GM12878 (cell line): ENCODE data around the gene ARSI. TPM values are rescaled to one million over a fixed set of nuclear protein-coding genes. Genes with fewer than 3 reads are reported as not detected.

ENCODE experiments used
- ATAC-seq: fragments of 200-7000 bp; cut with Tn5 transposase; 3 replicates; pipeline ENCODE4 v1.9.1; 2020; ENCODE audit warnings: mild to moderate bottlenecking, moderate library complexity
- BruUV-seq: library from RNA; stranded (reverse); fragments of 400-500 nt; replicated peaks from 2 replicates; lab custom pipeline; 2021; lab: Mats Ljungman, UMichigan
- CTCF ChIA-PET: fragments of 300-600 bp; sonication (Branson Sonifier 250); formaldehyde crosslinking; extraction: SDS; loops from one replicate; lab custom pipeline; 2021; ENCODE audit warnings: inconsistent platforms; lab: Yijun Ruan, JAX
- POLR2A ChIA-PET: fragments of 350-600 bp; formaldehyde crosslinking; extraction: SDS; loops from one replicate; lab custom pipeline; 2021; ENCODE audit warnings: inconsistent platforms; lab: Charles Lee
- RAD21 ChIA-PET: fragments of 300-600 bp; sonication (Branson Sonifier 250); formaldehyde crosslinking; loops from one replicate; lab custom pipeline; 2023; ENCODE audit warnings: antibody characterized with exemption; ENCODE audit not compliant: unreplicated experiment; lab: Charles Lee
- SMC1A ChIA-PET: fragments of 300-600 bp; sonication (Branson Sonifier 250); formaldehyde crosslinking; loops from one replicate; lab custom pipeline; 2023; ENCODE audit not compliant: unreplicated experiment, uncharacterized antibody; lab: Charles Lee
- DNase-seq: peaks from one replicate; pipeline ENCODE4 v3.0.0-alpha.2; 2011; ENCODE audit warnings: low read depth, low spot score
- FAIRE-seq: peaks from 3 replicates; lab custom pipeline; 2011; peaks lifted over from hg19 to GRCh38; lab: Jason Lieb, UNC
- H2AFZ ChIP-seq: 2 replicates; pipeline ENCODE4 v1.6.0; 2011; ENCODE audit warnings: low read depth, low read length, control low read depth; ENCODE audit not compliant: control insufficient read depth
- H3K27ac ChIP-seq: 2 replicates; pipeline ENCODE4 v1.5.1; 2011; ENCODE audit warnings: control low read depth; ENCODE audit not compliant: control insufficient read depth, insufficient read depth
- H3K27me3 ChIP-seq, 2 experiments: replicated peaks in 1 of 2; 2 replicates each; pipeline versions ENCODE4 v1.6.0 to v1.6.1; 2011; ENCODE audit warnings: low read length in 1 of 2; ENCODE audit not compliant: control insufficient read depth in 2 of 2, insufficient read depth in 2 of 2
- H3K36me3 ChIP-seq, 2 experiments: 2 replicates each; pipeline ENCODE4 v1.5.1; 2011; ENCODE audit warnings: low read length in 1 of 2; ENCODE audit not compliant: control insufficient read depth in 2 of 2, insufficient read depth in 2 of 2
- H3K4me1 ChIP-seq: 2 replicates; pipeline ENCODE4 v1.6.1; 2011; ENCODE audit warnings: mild to moderate bottlenecking, low read length, moderate library complexity, mixed read lengths; ENCODE audit not compliant: control insufficient read depth, insufficient read depth
- H3K4me2 ChIP-seq: 2 replicates; pipeline ENCODE4 v1.6.0; 2011; ENCODE audit warnings: control low read depth; ENCODE audit not compliant: control insufficient read depth, insufficient read depth
- H3K4me3 ChIP-seq: fragments of 200-600 bp; sonication (generic); 2 replicates; pipeline ENCODE4 v1.5.1; 2016
- H3K79me2 ChIP-seq: 2 replicates; pipeline ENCODE4 v1.6.0; 2011; ENCODE audit warnings: low read length; ENCODE audit not compliant: control insufficient read depth, insufficient read depth
- H3K9ac ChIP-seq: 2 replicates; pipeline ENCODE4 v1.8.0; 2011; ENCODE audit warnings: low read length, control low read depth, mixed read lengths; ENCODE audit not compliant: control insufficient read depth, insufficient read depth
- H3K9me3 ChIP-seq: replicated peaks from 3 replicates; pipeline ENCODE4 v1.5.1; 2011; ENCODE audit warnings: mild to moderate bottlenecking, low read length; ENCODE audit not compliant: control insufficient read depth, insufficient read depth
- H4K20me1 ChIP-seq: 2 replicates; pipeline ENCODE4 v1.6.0; 2011; ENCODE audit not compliant: control insufficient read depth, insufficient read depth
- ASH2L ChIP-seq: fragments of 300-600, 200-600 bp; sonication (generic); IDR thresholded peaks from 2 replicates; pipeline ENCODE4 v1.6.1; 2017; ENCODE audit warnings: low read depth, mild to moderate bottlenecking, borderline replicate concordance
- E4F1 ChIP-seq: fragments of 450-650 bp; IDR thresholded peaks from 2 replicates; pipeline ENCODE4 v1.6.1; 2018; ENCODE audit warnings: borderline replicate concordance, mild to moderate bottlenecking; ENCODE audit not compliant: partially characterized antibody
- ELK1 ChIP-seq: IDR thresholded peaks from 2 replicates; pipeline ENCODE4 v1.6.1; 2012; ENCODE audit warnings: low read depth, low read length, improper control_type of control experiment
- EZH2 ChIP-seq: IDR thresholded peaks from 2 replicates; pipeline ENCODE4 v1.6.1; 2012; ENCODE audit warnings: low read depth, mild to moderate bottlenecking, control low read depth, inconsistent platforms, low read length, borderline replicate concordance; ENCODE audit not compliant: control insufficient read depth
- HDAC2 ChIP-seq: fragments of 200-600 bp; sonication (generic); IDR thresholded peaks from 2 replicates; pipeline ENCODE4 v1.6.1; 2017
- LARP7 ChIP-seq: fragments of 450-650 bp; IDR thresholded peaks from 2 replicates; pipeline ENCODE4 v1.6.1; 2017; ENCODE audit warnings: mild to moderate bottlenecking
- MYB ChIP-seq: fragments of 150-350 bp; IDR thresholded peaks from 2 replicates; pipeline ENCODE4 v1.6.1; 2014; ENCODE audit warnings: mild to moderate bottlenecking, low read depth, low read length, borderline replicate concordance
- NR2C1 ChIP-seq: fragments of 450-650 bp; IDR thresholded peaks from 2 replicates; pipeline ENCODE4 v1.6.1; 2017; ENCODE audit warnings: antibody characterized with exemption, mild to moderate bottlenecking, moderate library complexity
- PML ChIP-seq: IDR thresholded peaks from 2 replicates; pipeline ENCODE4 v1.6.1; 2012; ENCODE audit warnings: low read length, inconsistent platforms
- SP1 ChIP-seq: IDR thresholded peaks from one replicate; pipeline ENCODE4 v1.6.1; 2011; ENCODE audit warnings: low read depth, low read length
- ZNF384 ChIP-seq: IDR thresholded peaks from 2 replicates; pipeline ENCODE4 v1.6.1; 2012; ENCODE audit warnings: low read depth, mild to moderate bottlenecking, low read length, improper control_type of control experiment, borderline replicate concordance
- ZNF592 ChIP-seq: fragments of 450-650 bp; IDR thresholded peaks from 2 replicates; pipeline ENCODE4 v1.6.1; 2017; ENCODE audit warnings: mild to moderate bottlenecking, moderate library complexity
- ZZZ3 ChIP-seq: IDR thresholded peaks from 2 replicates; pipeline ENCODE4 v1.6.1; 2011; ENCODE audit warnings: low read depth; ENCODE audit not compliant: control insufficient read depth, insufficient read length
- WGBS: methylation state at CpG from one replicate; pipeline ENCODE4 v1.1.6; 2016; ENCODE audit warnings: low lambda C conversion rate; ENCODE audit not compliant: insufficient replicate concordance, insufficient coverage; ENCODE audit errors: missing lambda C conversion rate; 5-methylcytosine and 5-hydroxymethylcytosine counted together
- in situ Hi-C: fragments of 300-500 bp; cut with MboI; formaldehyde crosslinking; loops from 9 replicates; pipeline ENCODE4 v1.14.3; 2018; ENCODE audit warnings: mixed read lengths
- intact Hi-C: fragments of 100-400 bp; cut with micrococcal nuclease; formaldehyde crosslinking; loops from one replicate; pipeline ENCODE4 v1.14.2; 2022; ENCODE audit not compliant: unreplicated experiment
- polyA plus RNA-seq, 11 experiments: library from polyadenylated mRNA; depleted of rRNA in 4 of 11; unstranded in 6 of 11; stranded (reverse) in 5 of 11; fragments of >200 nt; fragmentation: Nextera tagmentation in 4 of 11; fragmentation: Illumina TruSeq in 1 of 11; extraction: Ambion mirVana in 4 of 11; extraction: Trizol in 1 of 11; gene quantifications; 1 replicate in 1 of 11; 2 replicates in 10 of 11; pipeline versions ENCODE4 v1.2.1 to v1.2.3, GENCODE V29; 2011 to 2016; ENCODE audit warnings: inconsistent platforms in 2 of 11, missing spikeins in 2 of 11, low read depth in 1 of 11
- total RNA-seq, 4 experiments: library from RNA; depleted of rRNA in 3 of 4; stranded (reverse); fragments of >200 nt in 3 of 4; fragmentation: Illumina TruSeq in 1 of 4; extraction: Trizol in 1 of 4; gene quantifications; 2 replicates each; pipeline versions ENCODE4 v1.2.1 to v1.2.3, GENCODE V29; 2013 to 2021

Gene ARSI
- total and polyA plus RNA-seq, 10 of the 15 experiments (the other 5 are each of a cell fraction or from before 2014, with no cell fraction given), result not detected

- no TSS peak for BruUV-seq
- Histone ChIP-seq H3K27me3 (peaks cover 4% of the 10 kb centered on the region in 2 experiments; a peak in 3 of 4 replicates), H3K4me3 (no peak overlapping the region), H3K9me3 (no peaks in the 10 kb centered on the region), H3K4me2 (no peak overlapping the region), H3K36me3 (no peaks in the 10 kb centered on the region), H3K27ac (no peak overlapping the region), H3K79me2 (no peaks in the 10 kb centered on the region), H4K20me1 (no peaks in the 10 kb centered on the region), H3K4me1 (no peaks in the 10 kb centered on the region), H2AFZ (no peak overlapping the region), H3K9ac (no peak overlapping the region)
- RAD21 ChIA-PET, result no interaction called here
- WGBS, result 51% methylated on average over 3 of the region's 3 CpGs
- DNase-seq, result no peak
- in situ Hi-C loops, result no loop called here
- no peak for FAIRE-seq
- SMC1A ChIA-PET, result interaction anchor here (1.2 kb wide), 1 partner anchor 17 kb away, joined by 3 read pairs; no protein-coding TSS in a partner anchor
- POLR2A ChIA-PET, result interaction anchor here (0.7 kb wide), 1 partner anchor 13 kb away, joined by 3 read pairs; no protein-coding TSS in a partner anchor
- CTCF ChIA-PET, result interaction anchor here (0.6 kb wide), 1 partner anchor 40 kb away, joined by 3 read pairs; no protein-coding TSS in a partner anchor
- intact Hi-C loops, result no loop called here
- ATAC-seq, result no peak
- no peak for TF ChIP-seq EZH2
- TF ChIP-seq LARP7, result no peak
- TF ChIP-seq SP1, result no peak
- TF ChIP-seq HDAC2, result no peak
- no peak for TF ChIP-seq ELK1
- TF ChIP-seq ZNF592, result no peak
- TF ChIP-seq PML, result no peak
- no peak for TF ChIP-seq NR2C1
- no peak for TF ChIP-seq ASH2L
- no peak for TF ChIP-seq MYB
- no peak for TF ChIP-seq E4F1
- TF ChIP-seq ZZZ3, result no peak
- no peak for TF ChIP-seq ZNF384
Observed at GRCh38 chr5:150316320-150316719, 13.6 kb upstream of the ARSI start.
